HCT116 (cell line): Measurements from ENCODE around the gene OR10A4. TPM values are rescaled to one million over a fixed set of nuclear protein-coding genes. Genes with fewer than 3 reads are reported as not detected.

ENCODE experiments used
- ATAC-seq: fragments of 200-7000 bp; cut with Tn5 transposase; 2 replicates; pipeline ENCODE4 v1.9.1; 2020; ENCODE audit warnings: mild to moderate bottlenecking, moderate library complexity
- BruUV-seq: library from RNA; stranded (reverse); fragments of 400-500 nt; replicated peaks from 2 replicates; lab custom pipeline; 2021; lab: Mats Ljungman, UMichigan
- CTCF ChIA-PET: fragments of 300-600 bp; sonication (Branson Sonifier 250); formaldehyde crosslinking; loops from one replicate; lab custom pipeline; 2021; ENCODE audit warnings: antibody characterized with exemption; lab: Charles Lee
- POLR2A ChIA-PET: fragments of 300-600, 350-600 bp; sonication (Branson Sonifier 250); formaldehyde crosslinking; loops from one replicate; lab custom pipeline; 2021; ENCODE audit warnings: antibody characterized with exemption; lab: Charles Lee
- RAD21 ChIA-PET, 2 experiments: fragments of 300-600 bp; sonication (Branson Sonifier 250); formaldehyde crosslinking; loops; one replicate each; lab custom pipeline; 2023; ENCODE audit warnings: low total read pairs in 2 of 2; ENCODE audit not compliant: uncharacterized antibody in 2 of 2, unreplicated experiment in 2 of 2, low non-redundant PET in 1 of 2; lab: Charles Lee
- DNase-seq: peaks from one replicate; pipeline ENCODE4 v3.0.0-alpha.2; 2010; ENCODE audit warnings: low read depth, low spot score
- H2AFZ ChIP-seq: fragments of 200-600 bp; shearing (Covaris generic), sonication (generic); 2 replicates; pipeline ENCODE4 v1.6.1; 2017; ENCODE audit warnings: low read depth, mixed run types, mixed read lengths, antibody characterized with exemption, low read length; ENCODE audit not compliant: poor library complexity, severe bottlenecking
- H3K27ac ChIP-seq: 2 replicates; pipeline ENCODE4 v1.5.1; 2012; ENCODE audit warnings: low read depth, low read length
- H3K27me3 ChIP-seq: fragments of 200-600 bp; sonication (generic); 2 replicates; pipeline ENCODE4 v1.6.1; 2016; ENCODE audit warnings: mixed run types, low read length, mixed read lengths; ENCODE audit not compliant: insufficient read depth
- H3K36me3 ChIP-seq, 2 experiments: fragments of 200-500 bp in 1 of 2; fragments of 200-600 bp in 1 of 2; sonication (Bioruptor generic) in 1 of 2; sonication (generic) in 1 of 2; 2 replicates each; pipeline versions ENCODE4 v1.5.1 to v1.6.1; 2014 to 2016; ENCODE audit warnings: low read length in 2 of 2, inconsistent platforms in 1 of 2, mixed read lengths in 1 of 2, mixed run types in 1 of 2; ENCODE audit not compliant: insufficient read depth in 2 of 2, control insufficient read depth in 1 of 2
- H3K4me1 ChIP-seq, 2 experiments: fragments of 200-600 bp in 1 of 2; sonication (generic) in 1 of 2; 2 replicates each; pipeline versions ENCODE4 v1.5.1 to v1.6.1; 2012 to 2017; ENCODE audit warnings: low read length in 2 of 2, inconsistent platforms in 1 of 2, mild to moderate bottlenecking in 1 of 2, mixed read lengths in 1 of 2, mixed run types in 1 of 2, moderate library complexity in 1 of 2; ENCODE audit not compliant: insufficient read depth in 2 of 2, control insufficient read depth in 1 of 2
- H3K4me2 ChIP-seq: fragments of 200-600 bp; sonication (generic); 2 replicates; pipeline ENCODE4 v1.6.1; 2017; ENCODE audit warnings: mixed run types, low read length, mixed read lengths
- H3K4me3 ChIP-seq, 2 experiments: fragments of 200-600 bp in 1 of 2; sonication (generic) in 1 of 2; replicated peaks in 1 of 2; 2 replicates each; pipeline ENCODE4 v1.5.1; 2011 to 2016; ENCODE audit warnings: low read length in 2 of 2, control low read depth in 1 of 2, low read depth in 1 of 2, mild to moderate bottlenecking in 1 of 2, mixed read lengths in 1 of 2, mixed run types in 1 of 2
- H3K79me2 ChIP-seq: fragments of 200-600 bp; sonication (generic); 2 replicates; pipeline ENCODE4 v1.6.1; 2017; ENCODE audit warnings: mild to moderate bottlenecking, mixed run types, low read length, moderate library complexity, mixed read lengths; ENCODE audit not compliant: insufficient read depth
- H3K9ac ChIP-seq: fragments of 200-600 bp; sonication (generic); 2 replicates; pipeline ENCODE4 v1.6.1; 2016; ENCODE audit warnings: low read length, mixed read lengths
- H3K9me2 ChIP-seq: fragments of 200-600 bp; sonication (generic), shearing (Covaris generic); 2 replicates; pipeline ENCODE4 v1.6.1; 2017; ENCODE audit warnings: mixed run types, mild to moderate bottlenecking, moderate library complexity; ENCODE audit not compliant: insufficient read depth
- H3K9me3 ChIP-seq, 2 experiments: fragments of 200-500 bp in 1 of 2; fragments of 200-600 bp in 1 of 2; sonication (Bioruptor generic) in 1 of 2; sonication (generic) in 1 of 2; 2 replicates each; pipeline ENCODE4 v1.6.1; 2014 to 2017; ENCODE audit warnings: low read length in 2 of 2, mixed read lengths in 2 of 2, inconsistent platforms in 1 of 2, low read depth in 1 of 2, mild to moderate bottlenecking in 1 of 2, mixed run types in 1 of 2, moderate library complexity in 1 of 2; ENCODE audit not compliant: control insufficient read depth in 1 of 2, insufficient read depth in 1 of 2
- H4K20me1 ChIP-seq: fragments of 200-600 bp; sonication (generic), shearing (Covaris generic); 2 replicates; pipeline ENCODE4 v1.6.1; 2017; ENCODE audit warnings: mixed run types, mild to moderate bottlenecking, moderate library complexity; ENCODE audit not compliant: insufficient read depth
- CBX3 ChIP-seq: IDR thresholded peaks from 2 replicates; pipeline ENCODE4 v1.6.1; 2012; ENCODE audit warnings: low read depth
- CEBPB ChIP-seq: IDR thresholded peaks from 2 replicates; pipeline ENCODE4 v1.6.1; 2012; ENCODE audit warnings: low read depth
- EGR1 ChIP-seq: IDR thresholded peaks from 2 replicates; pipeline ENCODE4 v1.6.1; 2012; ENCODE audit warnings: low read depth
- EZH2 ChIP-seq: fragments of 200-600 bp; sonication (generic); IDR thresholded peaks from 2 replicates; pipeline ENCODE4 v1.6.1; 2017; ENCODE audit warnings: antibody characterized with exemption, mixed run types
- FOSL1 ChIP-seq: IDR thresholded peaks from 2 replicates; pipeline ENCODE4 v1.6.1; 2012; ENCODE audit warnings: low read depth
- JUND ChIP-seq: IDR thresholded peaks from 2 replicates; pipeline ENCODE4 v1.6.1; 2012
- POLR2A ChIP-seq: IDR thresholded peaks from 2 replicates; pipeline ENCODE4 v1.7.0; 2011; ENCODE audit warnings: borderline replicate concordance; ENCODE audit not compliant: insufficient read depth, insufficient read length; ENCODE audit errors: extremely low read depth
- POLR2AphosphoS5 ChIP-seq: IDR thresholded peaks from 2 replicates; pipeline ENCODE4 v1.6.1; 2011; ENCODE audit warnings: mild to moderate bottlenecking, low read depth, low read length, moderate library complexity
- RAD21 ChIP-seq: IDR thresholded peaks from 2 replicates; pipeline ENCODE4 v1.6.1; 2012; ENCODE audit warnings: low read depth, mild to moderate bottlenecking
- SIN3A ChIP-seq: IDR thresholded peaks from 2 replicates; pipeline ENCODE4 v1.6.1; 2012; ENCODE audit warnings: low read depth
- SP1 ChIP-seq: IDR thresholded peaks from 2 replicates; pipeline ENCODE4 v1.6.1; 2012; ENCODE audit warnings: low read depth
- SRF ChIP-seq: IDR thresholded peaks from 2 replicates; pipeline ENCODE4 v1.6.1; 2012; ENCODE audit warnings: low read depth
- TCF7L2 ChIP-seq: IDR thresholded peaks from 2 replicates; pipeline ENCODE4 v1.7.0; 2011; ENCODE audit warnings: borderline replicate concordance, inconsistent platforms; ENCODE audit not compliant: insufficient read depth, insufficient read length; ENCODE audit errors: extremely low read depth
- YY1 ChIP-seq: IDR thresholded peaks from 2 replicates; pipeline ENCODE4 v1.6.1; 2011; ENCODE audit warnings: low read length, low read depth, moderate library complexity, mild to moderate bottlenecking; ENCODE audit not compliant: insufficient replicate concordance; ENCODE audit errors: extremely low read depth
- ZFX ChIP-seq: fragments of 450-650 bp; IDR thresholded peaks from 2 replicates; pipeline ENCODE4 v1.6.1; 2017
- ZNF274 ChIP-seq: fragments of 200-500 bp; sonication (Bioruptor generic); IDR thresholded peaks from 2 replicates; pipeline ENCODE4 v1.6.1; 2014; ENCODE audit warnings: mild to moderate bottlenecking, low read depth, low read length, inconsistent platforms
- intact Hi-C: fragments of 100-400 bp; cut with micrococcal nuclease; formaldehyde crosslinking; loops from 2 replicates; pipeline ENCODE4 v1.10.0; 2022
- total RNA-seq: library from RNA; stranded (reverse); gene quantifications from one replicate; pipeline ENCODE4 v1.2.1, GENCODE V29; 2021; ENCODE audit not compliant: unreplicated experiment
- TF ChIP-seq, protein P1 (sequence below): IDR thresholded peaks from 2 replicates; pipeline ENCODE4 v1.6.1; 2012; ENCODE audit warnings: low read depth
- TF ChIP-seq, protein P2 (sequence below): IDR thresholded peaks from 2 replicates; pipeline ENCODE4 v1.6.1; 2012
- TF ChIP-seq, protein P3 (sequence below), 3 experiments: fragments of 200-600 bp in 1 of 3; sonication (generic) in 1 of 3; IDR thresholded peaks in 2 of 3; conservative IDR thresholded peaks in 1 of 3; 2 replicates each; pipeline ENCODE4 v1.5.1; 2012 to 2017; ENCODE audit warnings: low read depth in 2 of 3, low read length in 2 of 3, antibody characterized with exemption in 1 of 3, borderline replicate concordance in 1 of 3, control low read depth in 1 of 3, mild to moderate bottlenecking in 1 of 3, mixed read lengths in 1 of 3, mixed run types in 1 of 3, moderate library complexity in 1 of 3; ENCODE audit not compliant: insufficient read depth in 1 of 3

The OR10A4 gene
- total RNA-seq, 1 experiment from 2014 or later = not detected

DNA sequence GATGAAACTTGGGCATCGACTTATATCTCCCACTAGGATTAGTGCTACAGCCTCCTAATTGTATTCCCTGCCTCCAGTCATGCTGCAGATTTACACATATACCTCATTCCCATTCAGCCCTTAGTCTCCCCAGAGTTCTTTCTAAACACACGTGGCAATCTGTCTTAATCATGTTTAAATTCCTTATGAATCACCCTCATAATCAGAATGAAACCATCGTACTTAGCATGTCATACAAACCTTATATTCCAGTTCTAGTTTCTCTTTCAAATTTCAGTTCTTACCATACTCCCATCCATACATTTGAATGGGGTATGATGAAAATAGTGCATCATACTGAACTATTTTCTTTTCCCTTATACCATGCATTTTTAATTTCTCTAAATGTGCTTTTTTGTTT is 19.6 kb upstream of the OR10A4 start:
- H3K79me2 ChIP-seq = no peaks in the 10 kb centered on the region
- BruUV-seq = no TSS peak
- H3K4me3 ChIP-seq = no peak overlapping the region
- H3K9me3 ChIP-seq = no peaks in the 10 kb centered on the region
- no peak for DNase-seq
- no peak for ATAC-seq
- ChIA-PET RAD21 (no interaction called here), POLR2A (no interaction called here), CTCF (no interaction called here)
- no peak overlapping the region for H2AFZ ChIP-seq
- no peaks in the 10 kb centered on the region for H3K9me2 ChIP-seq
- H3K4me2 ChIP-seq = no peak overlapping the region
- no peak overlapping the region for H3K27ac ChIP-seq
- no peaks in the 10 kb centered on the region for H3K4me1 ChIP-seq
- no peak for TF ChIP-seq SIN3A
- no peak for TF ChIP-seq POLR2A
- no peak for TF ChIP-seq EZH2
- no peak for TF ChIP-seq CEBPB
- no peak for TF ChIP-seq ZNF274
- no peak for TF ChIP-seq FOSL1
- TF ChIP-seq YY1 = no peak
- no peak for TF ChIP-seq SP1
- TF ChIP-seq RAD21 = no peak
- no peak for TF ChIP-seq POLR2AphosphoS5
- no peak for TF ChIP-seq ZFX
- TF ChIP-seq SRF = no peak
- TF ChIP-seq, protein P1, sequence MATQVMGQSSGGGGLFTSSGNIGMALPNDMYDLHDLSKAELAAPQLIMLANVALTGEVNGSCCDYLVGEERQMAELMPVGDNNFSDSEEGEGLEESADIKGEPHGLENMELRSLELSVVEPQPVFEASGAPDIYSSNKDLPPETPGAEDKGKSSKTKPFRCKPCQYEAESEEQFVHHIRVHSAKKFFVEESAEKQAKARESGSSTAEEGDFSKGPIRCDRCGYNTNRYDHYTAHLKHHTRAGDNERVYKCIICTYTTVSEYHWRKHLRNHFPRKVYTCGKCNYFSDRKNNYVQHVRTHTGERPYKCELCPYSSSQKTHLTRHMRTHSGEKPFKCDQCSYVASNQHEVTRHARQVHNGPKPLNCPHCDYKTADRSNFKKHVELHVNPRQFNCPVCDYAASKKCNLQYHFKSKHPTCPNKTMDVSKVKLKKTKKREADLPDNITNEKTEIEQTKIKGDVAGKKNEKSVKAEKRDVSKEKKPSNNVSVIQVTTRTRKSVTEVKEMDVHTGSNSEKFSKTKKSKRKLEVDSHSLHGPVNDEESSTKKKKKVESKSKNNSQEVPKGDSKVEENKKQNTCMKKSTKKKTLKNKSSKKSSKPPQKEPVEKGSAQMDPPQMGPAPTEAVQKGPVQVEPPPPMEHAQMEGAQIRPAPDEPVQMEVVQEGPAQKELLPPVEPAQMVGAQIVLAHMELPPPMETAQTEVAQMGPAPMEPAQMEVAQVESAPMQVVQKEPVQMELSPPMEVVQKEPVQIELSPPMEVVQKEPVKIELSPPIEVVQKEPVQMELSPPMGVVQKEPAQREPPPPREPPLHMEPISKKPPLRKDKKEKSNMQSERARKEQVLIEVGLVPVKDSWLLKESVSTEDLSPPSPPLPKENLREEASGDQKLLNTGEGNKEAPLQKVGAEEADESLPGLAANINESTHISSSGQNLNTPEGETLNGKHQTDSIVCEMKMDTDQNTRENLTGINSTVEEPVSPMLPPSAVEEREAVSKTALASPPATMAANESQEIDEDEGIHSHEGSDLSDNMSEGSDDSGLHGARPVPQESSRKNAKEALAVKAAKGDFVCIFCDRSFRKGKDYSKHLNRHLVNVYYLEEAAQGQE = no peak
- no peak for TF ChIP-seq TCF7L2
- TF ChIP-seq CBX3 = no peak
- TF ChIP-seq EGR1 = no peak
- no peak for TF ChIP-seq JUND
- TF ChIP-seq, protein P2, sequence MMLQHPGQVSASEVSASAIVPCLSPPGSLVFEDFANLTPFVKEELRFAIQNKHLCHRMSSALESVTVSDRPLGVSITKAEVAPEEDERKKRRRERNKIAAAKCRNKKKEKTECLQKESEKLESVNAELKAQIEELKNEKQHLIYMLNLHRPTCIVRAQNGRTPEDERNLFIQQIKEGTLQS = no peak
- TF ChIP-seq, protein P3, sequence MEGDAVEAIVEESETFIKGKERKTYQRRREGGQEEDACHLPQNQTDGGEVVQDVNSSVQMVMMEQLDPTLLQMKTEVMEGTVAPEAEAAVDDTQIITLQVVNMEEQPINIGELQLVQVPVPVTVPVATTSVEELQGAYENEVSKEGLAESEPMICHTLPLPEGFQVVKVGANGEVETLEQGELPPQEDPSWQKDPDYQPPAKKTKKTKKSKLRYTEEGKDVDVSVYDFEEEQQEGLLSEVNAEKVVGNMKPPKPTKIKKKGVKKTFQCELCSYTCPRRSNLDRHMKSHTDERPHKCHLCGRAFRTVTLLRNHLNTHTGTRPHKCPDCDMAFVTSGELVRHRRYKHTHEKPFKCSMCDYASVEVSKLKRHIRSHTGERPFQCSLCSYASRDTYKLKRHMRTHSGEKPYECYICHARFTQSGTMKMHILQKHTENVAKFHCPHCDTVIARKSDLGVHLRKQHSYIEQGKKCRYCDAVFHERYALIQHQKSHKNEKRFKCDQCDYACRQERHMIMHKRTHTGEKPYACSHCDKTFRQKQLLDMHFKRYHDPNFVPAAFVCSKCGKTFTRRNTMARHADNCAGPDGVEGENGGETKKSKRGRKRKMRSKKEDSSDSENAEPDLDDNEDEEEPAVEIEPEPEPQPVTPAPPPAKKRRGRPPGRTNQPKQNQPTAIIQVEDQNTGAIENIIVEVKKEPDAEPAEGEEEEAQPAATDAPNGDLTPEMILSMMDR (IDR thresholded peaks at IDR 0.05 in 2 of 3, conservative IDR thresholded peaks at IDR 0.05 in 1 of 3; ENCODE audit: borderline replicate concordance in 1 of 3, insufficient read depth in 1 of 3, low read depth in 2 of 3, low read length in 2 of 3) = no peak
- intact Hi-C loops = no loop called here
- H3K9ac ChIP-seq = no peak overlapping the region
- H3K36me3 ChIP-seq = no peaks in the 10 kb centered on the region
- no peaks in the 10 kb centered on the region for H4K20me1 ChIP-seq
- no peaks in the 10 kb centered on the region for H3K27me3 ChIP-seq
